Metanephros (tissue), 1 donor: ENCODE data around the gene BAG1. TPM values are rescaled to one million over a fixed set of nuclear protein-coding genes. Genes with fewer than 3 reads are reported as not detected.

Source experiments
- total RNA-seq: library from RNA; depleted of rRNA; stranded (reverse); fragments of >200 nt; gene quantifications from one replicate; pipeline ENCODE4 v1.2.3, GENCODE V29; 2014

BAG1 gene
- 75.6 TPM for total RNA-seq

DNA sequence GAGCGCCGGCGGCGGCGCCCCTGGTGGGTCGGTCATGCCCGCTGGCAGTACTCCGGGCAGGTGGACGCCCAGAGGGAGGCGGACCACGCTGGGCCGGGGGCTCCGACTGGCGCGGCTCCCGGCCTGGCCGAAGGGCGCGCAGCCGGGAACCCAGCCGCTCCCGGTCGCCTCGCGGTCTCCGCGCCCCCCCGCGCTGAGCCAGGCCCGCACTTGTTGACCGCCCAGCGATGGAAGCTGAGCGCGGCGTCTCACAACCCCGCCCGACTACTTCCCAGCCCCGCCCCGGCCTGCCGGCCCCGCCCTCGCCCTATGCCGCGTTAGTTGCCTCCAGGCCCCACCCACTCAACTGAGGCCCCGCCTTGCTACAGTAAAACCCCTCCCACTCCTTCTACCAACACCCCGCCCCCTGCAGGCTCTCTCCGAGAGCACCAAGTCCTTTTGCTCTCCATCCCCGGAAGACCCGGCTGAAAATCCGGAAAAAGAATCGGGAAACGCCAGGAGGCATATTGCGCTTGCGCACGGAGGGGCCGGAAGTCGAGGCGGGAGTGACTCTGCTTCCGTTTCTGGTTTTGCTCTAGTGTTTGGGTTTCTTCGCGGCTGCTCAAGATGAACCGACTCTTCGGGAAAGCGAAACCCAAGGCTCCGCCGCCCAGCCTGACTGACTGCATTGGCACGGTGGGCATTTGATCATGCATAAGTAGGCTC is at the start of gene BAG1, which contains the start of gene CHMP5:
BAG1 (minus strand) TSS at position 236 of the 705 bp plus-strand sequence.
CHMP5 (plus strand) TSS at position 577 of the 705 bp plus-strand sequence; CDS start at position 607, 30 bp downstream.

DNA sequence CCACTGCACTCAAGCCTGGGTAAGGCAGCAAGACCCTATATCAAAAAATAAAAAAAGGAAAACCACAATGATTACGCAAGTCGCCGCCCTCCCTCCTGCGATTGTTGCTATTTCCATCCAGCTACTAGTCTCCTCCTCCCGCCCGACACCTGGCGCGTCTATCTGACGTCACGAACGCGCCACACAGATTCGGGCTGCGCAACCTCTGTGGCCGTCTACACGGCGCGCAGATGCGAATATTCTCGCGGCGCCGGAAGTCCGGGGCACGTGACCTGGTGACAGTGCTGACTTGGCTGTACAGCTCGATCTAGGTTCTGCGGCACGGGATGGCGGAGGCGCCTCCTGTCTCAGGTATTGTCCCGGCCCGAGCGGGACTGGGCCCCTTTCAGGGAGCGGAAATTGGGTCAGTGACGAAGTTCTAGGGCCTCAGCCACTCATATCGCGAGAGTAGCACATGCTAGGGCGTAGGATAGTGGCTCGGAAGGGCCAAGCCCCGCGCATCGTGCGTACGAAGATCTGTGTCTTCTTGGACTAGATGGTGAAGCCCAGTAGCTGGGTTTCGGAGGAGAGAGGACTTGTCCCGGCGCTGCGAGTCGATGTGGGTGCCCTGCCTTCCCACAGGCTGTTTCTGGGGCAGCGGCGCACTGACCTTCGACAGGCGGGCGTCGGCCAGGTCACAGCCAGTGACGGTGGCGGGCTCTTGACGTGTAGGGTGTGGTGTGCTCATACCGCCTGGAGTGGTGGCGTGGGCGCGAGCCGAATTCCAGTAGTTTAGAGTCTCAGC is 25.9 kb upstream of the BAG1 start, which contains the start of gene NFX1:
NFX1 (plus strand) TSS at position 270 of the 784 bp plus-strand sequence; CDS start at position 327, 57 bp downstream.

GRCh38 chr9:33239921-33240320 is 24.6 kb downstream of the BAG1 start, which contains the start of gene SPINK4:
TSS of gene SPINK4 (plus strand) at chr9:33240167. CDS start at chr9:33240209, 42 bp downstream.

Other genes starting within 250 kb of the BAG1 start
- 67.6 TPM for gene DNAJA1, start 239.4 kb downstream of the BAG1 start, total RNA-seq
- gene SMU1, start 188.0 kb downstream of the BAG1 start, total RNA-seq, result 28.1 TPM
- gene B4GALT1, start 97.4 kb downstream of the BAG1 start, total RNA-seq, result 56.2 TPM
- not detected for gene SPINK4, start 24.5 kb downstream of the BAG1 start, total RNA-seq
- gene CHMP5, start 341 bp upstream of the BAG1 start, total RNA-seq, result 37.7 TPM
- 26.1 TPM for gene NFX1, start 25.8 kb upstream of the BAG1 start, total RNA-seq
- gene AQP7, start 137.9 kb upstream of the BAG1 start, total RNA-seq, result 24.2 TPM
- 108 TPM for gene AQP3, start 182.9 kb upstream of the BAG1 start, total RNA-seq
- 22.0 TPM for gene NOL6, start 209.2 kb upstream of the BAG1 start, total RNA-seq